Activated CD8-positive, alpha-beta T cell treated with anti-CD3 and anti-CD28 coated beads, Interleukin-2, amount 10 ng/mL, durations not matched to agents 7 days and 5 days (primary cell): ENCODE measurements around the gene RHBDF1. TPM values are rescaled to one million over a fixed set of nuclear protein-coding genes. Genes with fewer than 3 reads are reported as not detected.

ENCODE experiments used
- ATAC-seq: fragments of 150-1000 bp; cut with Tn5 transposase; one replicate; pipeline ENCODE4 v1.10.0; 2021; ENCODE audit warnings: moderate library complexity
- CTCF ChIA-PET: fragments of 350-600 bp; sonication (Branson Sonifier 250); formaldehyde crosslinking; loops from one replicate; lab custom pipeline; 2021; ENCODE audit warnings: antibody characterized with exemption; lab: Charles Lee
- POLR2A ChIA-PET: fragments of 350-600 bp; sonication (Branson Sonifier 250); formaldehyde crosslinking; loops from one replicate; lab custom pipeline; 2021; ENCODE audit warnings: antibody characterized with exemption; lab: Charles Lee
- DNase-seq: peaks from one replicate; pipeline ENCODE4 v3.0.0-alpha.2; 2020
- H3K27ac Mint-ChIP-seq: one replicate; pipeline ENCODE4 v1.8.0; 2021; ENCODE audit warnings: mild to moderate bottlenecking, mixed read lengths
- H3K27me3 Mint-ChIP-seq: one replicate; pipeline ENCODE4 v1.8.0; 2021; ENCODE audit warnings: low read depth, mixed read lengths
- H3K36me3 Mint-ChIP-seq: one replicate; pipeline ENCODE4 v1.8.0; 2021; ENCODE audit warnings: low read depth, mixed read lengths
- H3K4me1 Mint-ChIP-seq: one replicate; pipeline ENCODE4 v1.8.0; 2021; ENCODE audit warnings: low read depth, mixed read lengths
- H3K4me3 Mint-ChIP-seq: one replicate; pipeline ENCODE4 v1.8.0; 2021; ENCODE audit warnings: mild to moderate bottlenecking, mixed read lengths
- H3K9me3 Mint-ChIP-seq: one replicate; pipeline ENCODE4 v1.8.0; 2022; ENCODE audit warnings: mixed read lengths; ENCODE audit not compliant: insufficient read depth
- total RNA-seq, 2 experiments: library from RNA; stranded (reverse); gene quantifications; one replicate each; pipeline ENCODE4 v1.2.3, GENCODE V29; 2021

Gene RHBDF1
- total RNA-seq, 2 experiments from 2014 or later = 0.40 TPM; not detected in 1

DNA sequence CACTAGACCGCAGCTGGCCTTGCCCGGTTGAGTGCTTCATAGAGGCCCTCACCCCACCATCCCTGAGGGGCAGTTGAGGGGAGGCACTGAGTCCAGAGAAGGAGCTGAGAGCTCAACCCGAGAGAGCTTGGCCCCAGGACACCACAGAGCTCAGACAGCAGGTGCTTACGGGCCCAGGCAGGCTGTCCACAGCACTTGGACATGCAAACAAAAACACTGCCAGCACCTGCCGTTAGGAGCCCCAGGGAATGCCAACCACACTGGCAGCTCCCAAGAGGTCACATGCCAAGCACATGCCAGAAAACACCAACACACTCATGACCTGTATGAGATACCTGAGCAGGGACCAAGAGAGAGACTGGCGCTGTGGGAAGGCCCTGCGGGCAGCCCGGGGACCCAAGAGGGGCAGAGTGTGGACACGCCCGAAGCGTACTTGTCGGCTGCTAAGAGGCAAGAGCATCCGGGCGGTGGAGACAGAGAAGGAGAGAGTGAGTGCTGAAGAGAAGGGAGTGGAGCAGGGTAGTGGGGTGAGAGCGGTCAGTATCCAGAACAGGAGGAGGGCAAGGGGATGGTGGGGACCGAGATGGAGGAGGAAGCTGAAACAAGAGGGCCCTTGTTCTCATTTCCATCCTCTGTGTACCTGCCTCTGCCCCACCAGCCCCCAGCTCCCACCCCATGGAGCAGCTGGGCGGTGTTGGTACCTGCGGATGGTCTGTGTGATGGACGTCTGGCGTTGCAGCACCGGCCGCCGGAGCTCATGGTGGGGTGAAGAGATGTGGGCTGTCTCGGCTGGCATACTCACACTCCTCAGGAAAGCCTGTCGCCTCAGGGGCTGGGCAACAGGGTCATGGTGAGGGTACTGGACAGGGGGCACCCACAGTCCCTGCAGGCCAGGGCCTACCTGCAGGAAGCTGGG lies 8.2 kb downstream of the RHBDF1 start:
- H3K36me3 Mint-ChIP-seq = no peaks in the 10 kb centered on the region
- no peak overlapping the region for H3K4me3 Mint-ChIP-seq
- ATAC-seq (no peak), DNase-seq (no peak)
- H3K27me3 Mint-ChIP-seq = peaks cover under 1% of the 10 kb centered on the region
- H3K9me3 Mint-ChIP-seq = no peaks in the 10 kb centered on the region
- H3K27ac Mint-ChIP-seq = no peak overlapping the region
- CTCF ChIA-PET = interaction anchor here (0.9 to 9.2 kb wide), 10 partner anchors 11 to 298 kb away, joined by 3 to 265 read pairs (median 18); partner anchors contain the start of genes MPG, POLR3K and SNRNP25
- POLR2A ChIA-PET = interaction anchor here (1.0 to 4.3 kb wide), 3 partner anchors 11 to 31 kb away, joined by 3 to 32 read pairs (median 7); partner anchors contain the start of genes POLR3K and SNRNP25
- peaks cover 5% of the 10 kb centered on the region for H3K4me1 Mint-ChIP-seq

DNA sequence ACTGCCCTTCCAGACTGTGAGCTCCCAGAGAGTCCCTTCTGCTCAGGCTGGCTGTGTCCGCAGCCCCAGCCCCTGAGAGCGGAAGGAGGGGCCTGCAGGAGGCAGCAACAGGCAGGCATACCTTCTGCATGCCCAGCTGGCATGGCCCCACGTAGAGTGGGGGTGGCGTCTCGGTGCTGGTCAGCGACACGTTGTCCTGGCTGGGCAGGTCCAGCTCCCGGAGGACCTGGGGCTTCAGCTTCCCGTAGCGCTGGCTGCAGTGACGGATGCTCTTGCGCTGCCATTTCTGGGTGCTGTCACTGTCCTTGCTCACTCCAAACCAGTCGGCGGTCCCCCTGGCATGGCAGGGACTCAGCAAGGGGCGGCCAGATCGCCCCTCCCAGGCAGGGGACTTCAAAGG lies 9.0 kb downstream of the RHBDF1 start:
- Mint-ChIP-seq H3K9me3 (no peaks in the 10 kb centered on the region), H3K4me3 (no peak overlapping the region), H3K4me1 (peaks cover 5% of the 10 kb centered on the region), H3K27me3 (no peaks in the 10 kb centered on the region), H3K27ac (no peak overlapping the region), H3K36me3 (no peaks in the 10 kb centered on the region)
- no peak for DNase-seq
- POLR2A ChIA-PET = interaction anchor here (0.7 to 4.3 kb wide), 3 partner anchors 10 to 32 kb away, joined by 3 to 32 read pairs (median 7); partner anchors contain the start of genes POLR3K and SNRNP25
- no peak for ATAC-seq
- CTCF ChIA-PET = interaction anchor here (1.1 to 9.2 kb wide), 5 partner anchors 10 to 43 kb away, joined by 3 to 265 read pairs (median 35); partner anchors contain the start of genes MPG, POLR3K and SNRNP25

DNA sequence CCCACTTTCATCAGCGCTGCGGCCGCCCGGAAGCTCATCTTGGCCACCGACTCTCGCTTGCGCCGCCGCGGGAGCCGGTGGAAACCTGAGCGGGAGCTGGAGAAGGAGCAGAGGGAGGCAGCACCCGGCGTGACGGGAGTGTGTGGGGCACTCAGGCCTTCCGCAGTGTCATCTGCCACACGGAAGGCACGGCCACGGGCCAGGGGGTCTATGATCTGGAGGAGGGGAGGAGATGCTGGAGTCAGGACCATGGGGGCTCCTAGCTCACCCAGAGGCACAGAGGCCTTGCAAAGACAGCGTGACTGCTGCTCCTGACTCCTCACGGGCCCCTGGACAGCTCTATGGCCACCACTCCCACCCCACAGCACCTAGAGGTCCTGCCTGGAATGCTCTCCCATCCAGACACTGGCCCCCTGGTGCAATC lies 9.5 kb downstream of the RHBDF1 start:
- no peak overlapping the region for H3K4me3 Mint-ChIP-seq
- no peak overlapping the region for H3K27ac Mint-ChIP-seq
- H3K9me3 Mint-ChIP-seq = no peaks in the 10 kb centered on the region
- ChIA-PET POLR2A (interaction anchor here (0.6 to 4.3 kb wide), 5 partner anchors 10 to 77 kb away, joined by 3 to 32 read pairs (median 5); partner anchors contain the start of genes POLR3K and SNRNP25), CTCF (interaction anchor here (1.1 to 9.2 kb wide), 4 partner anchors 12 to 43 kb away, joined by 3 to 265 read pairs (median 51); partner anchors contain the start of gene MPG)
- no peak for ATAC-seq
- peaks cover 5% of the 10 kb centered on the region for H3K4me1 Mint-ChIP-seq
- peaks cover 2% of the 10 kb centered on the region for H3K36me3 Mint-ChIP-seq
- H3K27me3 Mint-ChIP-seq = no peaks in the 10 kb centered on the region
- no peak for DNase-seq

DNA sequence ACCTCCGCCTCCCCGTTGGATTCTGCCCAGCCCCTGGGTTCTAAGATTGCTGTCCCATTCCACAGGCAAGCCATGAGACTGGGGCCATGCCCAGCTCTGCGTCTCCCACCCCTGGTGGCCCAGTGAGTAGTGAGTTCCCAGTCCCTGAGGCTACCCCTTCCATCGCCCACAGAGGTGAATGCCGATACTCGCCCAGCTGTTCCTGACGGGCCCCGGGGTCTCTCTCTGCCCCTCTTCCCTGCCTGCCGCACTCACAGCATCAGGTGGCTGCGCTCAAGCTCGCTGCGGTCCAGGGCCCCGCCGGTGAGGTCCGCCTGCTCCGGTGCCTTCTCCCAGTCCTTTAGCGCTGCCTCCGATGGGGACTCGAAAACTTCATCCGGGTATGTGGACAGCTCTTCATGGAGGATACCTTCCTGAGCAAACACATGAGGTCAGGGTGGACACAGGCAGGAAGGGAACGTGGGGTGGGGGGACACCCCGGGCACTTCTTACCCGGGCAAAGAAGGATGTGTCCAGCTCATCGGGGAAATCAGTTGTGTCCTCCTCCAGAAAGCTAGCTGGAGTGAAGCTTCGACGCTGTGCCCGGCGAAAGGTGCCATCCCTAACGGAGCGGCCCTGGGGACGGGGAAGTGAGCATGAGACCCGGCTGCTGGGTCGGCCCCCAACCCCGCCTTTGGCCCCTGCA lies 10.0 kb downstream of the RHBDF1 start:
- H3K36me3 Mint-ChIP-seq = peaks cover 2% of the 10 kb centered on the region
- H3K4me3 Mint-ChIP-seq = no peak overlapping the region
- no peak overlapping the region for H3K27ac Mint-ChIP-seq
- no peak for ATAC-seq
- H3K9me3 Mint-ChIP-seq = no peaks in the 10 kb centered on the region
- DNase-seq = no peak
- ChIA-PET CTCF (interaction anchor here (5.6 to 9.2 kb wide), 2 partner anchors 33 to 44 kb away, joined by 67 to 265 read pairs; no protein-coding TSS in a partner anchor), POLR2A (interaction anchor here (0.6 to 4.3 kb wide), 3 partner anchors 9 to 77 kb away, joined by 3 to 32 read pairs (median 5); partner anchors contain the start of gene POLR3K)
- peaks cover 5% of the 10 kb centered on the region for H3K4me1 Mint-ChIP-seq
- no peaks in the 10 kb centered on the region for H3K27me3 Mint-ChIP-seq

DNA sequence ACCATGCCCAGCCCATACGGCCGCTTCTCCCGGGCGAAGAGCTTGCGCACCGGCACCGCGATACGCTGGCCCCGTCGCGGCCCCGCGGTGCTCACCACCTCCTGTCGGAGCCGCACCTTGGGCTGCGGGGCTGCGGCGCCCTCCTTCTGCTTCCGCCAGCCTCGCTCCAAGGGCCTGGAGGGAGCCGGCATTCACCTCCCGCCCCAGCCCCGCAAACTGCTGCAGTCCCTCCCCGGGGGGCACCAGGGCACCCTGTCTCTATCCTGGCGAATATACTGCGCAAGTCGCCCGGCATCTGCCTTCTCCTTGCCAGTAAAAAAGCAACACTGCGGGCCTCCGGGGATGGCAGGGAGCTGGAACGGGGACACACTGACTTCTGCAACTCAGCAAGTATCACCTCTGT lies 10.6 kb downstream of the RHBDF1 start:
- no peaks in the 10 kb centered on the region for H3K27me3 Mint-ChIP-seq
- ChIA-PET POLR2A (interaction anchor here (1.0 kb wide), 1 partner anchor 9 kb away, joined by 5 read pairs; the partner anchor contains the start of gene POLR3K), CTCF (interaction anchor here (9.2 kb wide), 1 partner anchor 34 kb away, joined by 265 read pairs; no protein-coding TSS in a partner anchor)
- ATAC-seq (no peak), DNase-seq (no peak)
- H3K4me1 Mint-ChIP-seq = peaks cover 5% of the 10 kb centered on the region
- H3K4me3 Mint-ChIP-seq = no peak overlapping the region
- H3K27ac Mint-ChIP-seq = no peak overlapping the region
- H3K36me3 Mint-ChIP-seq = peaks cover 5% of the 10 kb centered on the region
- H3K9me3 Mint-ChIP-seq = no peaks in the 10 kb centered on the region

DNA sequence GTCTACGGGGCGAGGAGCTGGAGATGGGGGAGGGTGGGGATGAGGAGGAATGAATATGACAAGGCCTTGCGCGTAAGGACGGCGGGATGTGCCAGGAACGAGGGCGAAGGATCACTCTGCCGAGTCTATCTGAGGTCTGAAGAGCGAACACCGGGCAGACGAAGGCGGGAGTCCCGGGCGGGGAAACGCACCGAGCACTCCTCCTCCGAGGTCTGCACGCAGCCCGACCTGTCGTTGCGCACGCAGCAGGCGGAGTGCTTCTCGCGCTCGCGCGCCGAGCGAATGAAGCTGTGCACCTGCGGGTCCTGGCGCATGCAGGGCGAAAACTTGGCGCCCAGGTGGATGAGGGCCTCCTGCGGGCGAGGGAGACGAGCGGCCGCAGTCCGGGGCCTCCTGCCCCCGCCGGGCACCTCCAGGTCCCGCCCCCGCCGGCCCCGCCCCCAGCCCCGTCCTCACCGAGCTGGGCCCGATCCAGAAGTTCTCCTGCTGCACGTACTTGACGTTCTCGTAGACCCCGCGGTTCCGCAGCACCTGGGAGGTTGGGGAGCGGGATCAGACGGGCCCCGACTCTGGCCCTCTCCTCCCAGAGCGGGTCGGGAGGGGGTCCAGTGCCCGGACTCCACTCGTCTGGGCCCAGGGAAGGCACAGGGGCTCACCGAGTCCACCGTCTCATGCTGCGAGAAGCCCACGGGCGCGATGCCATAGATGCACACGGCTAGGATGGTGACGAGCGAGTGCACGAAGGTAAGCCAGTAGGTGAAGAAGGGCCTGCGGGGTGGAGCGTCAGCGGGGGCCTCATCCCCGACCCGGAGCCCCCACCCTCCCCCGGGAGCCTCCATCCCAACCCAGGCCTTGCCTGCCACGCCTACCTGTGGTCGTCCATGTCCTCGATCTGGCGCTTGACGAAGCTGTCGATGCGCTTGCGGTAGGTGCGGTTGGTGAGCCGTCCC lies 11.2 kb downstream of the RHBDF1 start:
- POLR2A ChIA-PET = no interaction called here
- no peaks in the 10 kb centered on the region for H3K9me3 Mint-ChIP-seq

DNA sequence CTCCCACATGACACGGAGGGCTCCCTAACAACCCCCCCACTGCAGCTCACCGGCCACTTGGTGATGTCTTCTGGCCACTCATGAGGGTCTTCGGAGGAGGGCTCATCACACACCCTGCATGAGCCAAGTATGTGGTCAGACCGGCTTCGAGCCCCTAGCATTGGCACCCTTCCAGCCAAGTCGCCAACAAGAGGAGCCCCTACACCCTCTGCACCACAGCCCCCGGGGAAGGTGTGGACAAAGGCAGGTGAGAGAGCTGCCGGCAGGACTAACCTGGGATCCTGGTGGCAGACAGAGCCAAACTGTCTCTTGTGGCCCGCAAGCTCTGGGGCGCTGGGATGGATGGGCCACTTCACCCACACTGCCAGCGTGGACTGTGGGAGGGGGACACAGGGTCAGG lies 12.3 kb downstream of the RHBDF1 start:
- ChIA-PET CTCF (interaction anchor here (2.0 to 9.2 kb wide), 2 partner anchors 36 to 47 kb away, joined by 7 to 265 read pairs; no protein-coding TSS in a partner anchor), POLR2A (no interaction called here)
- Mint-ChIP-seq H3K4me1 (peaks cover 8% of the 10 kb centered on the region), H3K36me3 (peaks cover 5% of the 10 kb centered on the region), H3K9me3 (no peaks in the 10 kb centered on the region), H3K27me3 (no peaks in the 10 kb centered on the region), H3K4me3 (no peak overlapping the region), H3K27ac (no peak overlapping the region)
- ATAC-seq (no peak), DNase-seq (no peak)

More for the DNA sequence above, 11.2 kb downstream of the RHBDF1 start:
- H3K27me3 Mint-ChIP-seq = no peaks in the 10 kb centered on the region
- H3K4me3 Mint-ChIP-seq = no peak overlapping the region
- no peak for DNase-seq
- H3K4me1 Mint-ChIP-seq = peaks cover 7% of the 10 kb centered on the region
- peaks cover 5% of the 10 kb centered on the region for H3K36me3 Mint-ChIP-seq
- no peak overlapping the region for H3K27ac Mint-ChIP-seq
- no peak for ATAC-seq
- CTCF ChIA-PET = interaction anchor here (2.0 to 9.2 kb wide), 2 partner anchors 35 to 46 kb away, joined by 7 to 265 read pairs; no protein-coding TSS in a partner anchor

DNA sequence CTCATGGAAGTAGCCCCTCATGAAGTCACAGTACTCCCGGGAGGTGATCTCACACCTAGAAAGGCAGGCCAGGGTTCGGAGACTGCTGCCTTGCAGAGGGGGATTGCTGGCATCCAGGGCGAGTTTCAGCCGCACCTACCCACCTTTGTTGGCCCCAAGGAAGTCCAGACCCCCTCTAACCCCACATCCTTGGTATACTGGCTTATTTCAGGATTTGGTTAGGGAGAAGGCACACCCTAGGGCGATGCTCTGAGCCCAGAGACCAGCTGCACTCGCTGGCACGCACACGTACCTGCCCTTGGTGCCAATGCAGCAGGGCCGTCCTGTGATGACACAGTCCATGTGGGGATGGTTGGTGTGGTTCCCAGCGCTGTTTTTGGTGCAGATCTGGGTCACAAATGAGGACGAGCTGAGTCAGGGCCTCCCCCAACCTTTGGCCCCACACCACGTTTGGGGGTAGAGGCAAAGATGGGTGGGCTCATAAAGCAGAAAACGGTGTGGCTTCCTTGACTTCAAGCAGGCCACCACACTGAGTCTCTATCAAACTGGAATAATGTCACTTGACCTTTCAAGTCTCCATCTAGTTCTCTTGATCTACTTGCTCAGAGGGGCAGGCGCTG lies 12.9 kb downstream of the RHBDF1 start:
- Mint-ChIP-seq H3K9me3 (no peaks in the 10 kb centered on the region), H3K4me1 (peaks cover 11% of the 10 kb centered on the region), H3K36me3 (peaks cover 5% of the 10 kb centered on the region), H3K27ac (no peak overlapping the region), H3K27me3 (no peaks in the 10 kb centered on the region), H3K4me3 (no peak overlapping the region)
- no peak for ATAC-seq
- no peak for DNase-seq
- CTCF ChIA-PET = interaction anchor here (2.0 to 9.2 kb wide), 2 partner anchors 36 to 47 kb away, joined by 7 to 265 read pairs; no protein-coding TSS in a partner anchor
- POLR2A ChIA-PET = no interaction called here

DNA sequence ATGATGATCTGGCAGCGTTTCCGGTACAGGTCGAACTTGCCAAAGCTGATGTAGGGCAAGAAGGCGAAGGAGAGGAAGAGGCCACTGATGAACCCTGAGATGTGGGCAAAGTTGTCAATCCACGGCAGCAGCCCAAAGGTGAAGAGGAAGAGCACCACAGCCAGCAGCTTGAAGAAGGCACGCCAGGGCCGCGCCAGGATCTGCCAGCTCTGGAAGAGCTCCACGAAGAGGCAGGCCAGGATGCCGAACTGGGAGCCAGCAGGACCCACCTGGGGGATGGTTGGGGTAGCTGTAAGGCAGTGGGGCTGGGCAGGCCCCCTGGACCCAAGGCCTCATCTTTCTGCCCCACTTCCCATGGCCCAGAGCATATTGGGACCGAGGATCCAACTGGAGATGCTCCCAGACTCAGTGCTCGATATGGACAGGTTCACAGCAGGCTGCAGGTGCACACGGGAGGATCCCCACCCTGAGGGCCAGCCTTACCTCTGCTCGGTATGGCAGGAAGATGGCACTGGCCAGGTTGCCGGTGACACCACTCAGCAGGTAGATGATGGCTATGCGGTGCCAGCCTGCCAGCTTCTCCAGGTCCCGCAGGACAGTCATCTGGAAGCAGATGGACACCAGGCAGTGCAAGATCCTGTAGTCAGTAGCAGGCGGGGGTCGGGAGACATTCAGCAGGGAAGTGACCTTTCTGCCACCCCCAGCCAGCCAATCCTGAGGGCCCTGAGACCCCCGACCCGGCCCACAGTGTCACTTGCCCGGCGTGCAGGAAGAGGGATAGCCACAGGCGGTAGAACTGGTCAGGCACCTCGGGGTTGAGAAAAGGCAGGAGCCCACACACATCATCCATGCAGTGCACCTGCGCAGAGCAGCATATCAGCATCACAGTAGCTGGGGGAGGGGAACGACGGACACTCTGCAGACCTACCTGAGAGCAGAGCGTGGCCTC lies 13.7 kb downstream of the RHBDF1 start:
- Mint-ChIP-seq H3K4me3 (no peak overlapping the region), H3K27ac (no peak overlapping the region), H3K9me3 (no peaks in the 10 kb centered on the region), H3K27me3 (no peaks in the 10 kb centered on the region), H3K4me1 (peaks cover 15% of the 10 kb centered on the region), H3K36me3 (peaks cover 5% of the 10 kb centered on the region)
- CTCF ChIA-PET = interaction anchor here (1.6 to 9.2 kb wide), 3 partner anchors 37 to 48 kb away, joined by 3 to 265 read pairs (median 15); no protein-coding TSS in a partner anchor
- ATAC-seq = no peak
- DNase-seq = no peak
- POLR2A ChIA-PET = no interaction called here
